Measurements from ENCODE around the gene AKAP6. TPM values are rescaled to one million over a fixed set of nuclear protein-coding genes. Genes with fewer than 3 reads are reported as not detected.

Gene AKAP6
- polyA plus RNA-seq, 3 donors from 2014 or later: not detected

DNA sequence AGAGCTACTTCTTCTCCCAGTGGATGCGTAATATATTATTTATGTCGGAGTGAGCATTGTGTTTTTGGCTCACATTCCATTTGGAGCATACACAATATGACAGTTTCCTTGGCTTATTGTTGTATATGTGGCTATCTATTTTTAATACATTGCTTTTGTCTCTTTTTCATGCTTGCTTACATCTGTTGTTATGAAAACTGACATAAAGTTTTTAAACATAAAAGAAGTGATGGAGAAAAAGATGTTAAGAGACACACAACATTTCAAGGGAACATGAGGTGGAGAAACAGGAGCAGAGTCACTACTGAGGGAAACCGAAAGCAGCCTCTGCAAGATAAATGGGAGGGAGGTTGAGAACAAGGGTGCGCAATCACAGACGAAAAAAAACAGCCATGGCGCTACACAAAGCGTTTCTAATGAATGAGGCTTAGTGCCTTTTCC lies 381.2 kb downstream of the AKAP6 start:
- no peak for DNase-seq
- Mint-ChIP-seq H3K4me1 (no peaks in the 10 kb centered on the region), H3K9me3 (peaks cover 1 to 15% (median 3%) of the 10 kb centered on the region in 6 donors)

DNA sequence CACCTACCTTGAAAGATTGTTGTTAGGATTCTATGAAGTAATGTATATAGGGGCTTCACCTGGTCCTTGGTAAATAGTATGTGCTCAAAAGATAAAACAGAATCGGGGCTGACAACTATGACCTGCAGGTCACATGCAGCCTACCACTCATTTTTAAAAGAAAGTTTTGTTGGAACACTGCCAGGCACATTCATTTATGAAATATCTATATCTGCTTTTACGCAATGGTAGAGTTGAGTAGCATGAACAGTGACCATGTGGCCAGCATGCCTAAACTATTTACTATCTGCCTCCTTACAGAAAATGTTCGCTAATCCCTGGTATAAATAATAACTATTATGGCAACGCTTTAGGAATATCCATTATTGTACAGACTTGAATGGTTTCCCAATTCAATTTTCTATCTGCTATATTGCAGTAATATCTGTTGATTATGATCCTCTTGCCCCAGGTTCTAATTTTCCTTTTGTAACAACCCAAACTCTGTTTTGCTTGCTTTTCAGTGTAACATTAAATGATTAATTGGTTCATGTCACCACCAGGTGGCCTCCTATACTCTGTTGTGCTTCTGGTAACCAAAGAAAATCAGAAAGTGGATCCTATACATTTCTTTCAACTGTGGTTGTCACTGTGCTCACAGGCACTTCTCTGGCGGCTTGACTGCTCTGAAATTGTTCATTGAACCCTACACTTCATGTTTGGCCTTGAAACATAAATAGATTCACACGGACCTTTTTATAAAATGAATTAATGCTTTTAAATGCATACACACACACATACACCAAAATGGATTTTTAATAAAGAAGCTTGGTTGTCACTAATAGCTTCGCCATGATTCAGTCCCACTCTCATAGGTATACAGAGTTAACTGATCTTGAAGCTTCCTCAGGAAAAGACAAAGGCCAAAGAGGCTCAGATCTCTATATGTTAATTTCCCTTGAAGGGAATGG lies 381.9 kb downstream of the AKAP6 start:
- Mint-ChIP-seq H3K9me3 (peaks cover 2 to 15% (median 3%) of the 10 kb centered on the region in 6 donors), H3K36me3 (no peaks in the 10 kb centered on the region), H3K4me3 (no peak overlapping the region), H3K27ac (no peak overlapping the region), H3K4me1 (no peaks in the 10 kb centered on the region), H3K27me3 (ENCODE audit: low read depth in 3 of 3) (no peaks in the 10 kb centered on the region)
- DNase-seq: no peak

More for the DNA sequence above, 381.2 kb downstream of the AKAP6 start:
- Mint-ChIP-seq H3K27me3 (ENCODE audit: low read depth in 3 of 3) (no peaks in the 10 kb centered on the region), H3K4me3 (no peak overlapping the region), H3K36me3 (no peaks in the 10 kb centered on the region), H3K27ac (no peak overlapping the region)

DNA sequence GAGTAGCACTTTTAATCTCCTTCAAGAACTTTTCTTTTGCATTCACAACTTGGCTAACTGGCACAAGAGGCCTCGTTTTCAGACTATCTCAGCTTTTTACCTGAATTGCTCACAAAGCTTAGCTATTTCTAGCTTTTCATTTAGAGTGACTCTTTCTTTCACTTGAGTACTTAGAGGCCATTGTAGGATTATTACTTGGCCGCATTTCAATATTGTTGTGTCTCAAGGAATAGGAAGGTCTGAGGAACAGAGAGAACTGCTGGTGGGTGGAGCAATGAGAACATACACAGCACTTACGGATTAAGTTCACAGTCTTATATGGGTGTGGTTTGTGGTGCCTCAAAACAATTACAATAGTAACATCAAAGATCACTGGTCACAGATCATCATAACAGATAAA lies 384.8 kb downstream of the AKAP6 start:
- Mint-ChIP-seq H3K27ac (no peak overlapping the region), H3K36me3 (no peaks in the 10 kb centered on the region), H3K27me3 (ENCODE audit: low read depth in 3 of 3) (no peaks in the 10 kb centered on the region), H3K4me1 (no peaks in the 10 kb centered on the region), H3K9me3 (peaks cover 0 to 17% (median 3%) of the 10 kb centered on the region in 6 donors), H3K4me3 (no peak overlapping the region)
- no peak for DNase-seq

DNA sequence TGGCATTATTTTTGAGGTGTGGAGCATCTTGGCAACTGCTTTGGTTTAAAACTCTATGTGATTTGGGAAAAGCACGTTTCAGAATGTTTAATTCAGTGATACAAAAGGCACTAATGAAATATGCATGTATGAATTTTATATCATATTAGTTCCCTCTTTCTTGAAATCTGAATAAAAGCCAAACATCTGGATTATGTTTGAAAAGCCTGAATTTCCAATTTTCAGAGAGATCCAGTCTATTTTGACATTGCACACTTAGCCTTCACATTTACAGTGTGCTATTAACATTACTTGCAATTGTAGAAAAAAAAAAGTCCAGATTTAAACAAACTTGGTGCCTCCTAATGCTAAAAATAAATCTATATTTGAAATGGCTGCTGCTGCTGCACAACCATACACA lies 390.5 kb downstream of the AKAP6 start:
- Mint-ChIP-seq H3K4me3 (no peak overlapping the region), H3K27ac (no peak overlapping the region), H3K27me3 (ENCODE audit: low read depth in 3 of 3) (no peaks in the 10 kb centered on the region), H3K9me3 (peaks cover 7 to 26% (median 12%) of the 10 kb centered on the region in 6 donors), H3K36me3 (no peaks in the 10 kb centered on the region), H3K4me1 (no peaks in the 10 kb centered on the region)
- no peak for DNase-seq

DNA sequence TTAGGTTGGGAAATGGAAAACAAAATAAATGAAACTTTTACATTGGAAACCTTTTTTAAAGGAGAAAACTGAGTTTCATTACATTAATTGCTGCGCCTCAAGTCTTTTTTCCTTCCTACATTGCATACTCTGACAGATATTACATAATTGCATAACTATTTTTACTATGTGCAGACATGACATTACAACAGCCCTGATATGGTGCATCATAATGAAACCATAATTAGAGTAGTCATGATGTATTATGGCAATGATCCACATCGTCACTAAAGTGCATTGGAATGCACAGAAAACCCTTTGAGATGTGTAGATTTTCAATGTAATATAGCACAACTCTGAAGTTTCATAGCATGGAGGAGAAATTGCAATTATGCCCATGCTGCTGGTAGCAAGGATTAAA lies 391.8 kb downstream of the AKAP6 start:
- Mint-ChIP-seq H3K4me3 (no peak overlapping the region), H3K9me3 (peaks cover 7 to 33% (median 14%) of the 10 kb centered on the region in 6 donors), H3K36me3 (no peaks in the 10 kb centered on the region), H3K27ac (no peak overlapping the region), H3K4me1 (no peaks in the 10 kb centered on the region), H3K27me3 (ENCODE audit: low read depth in 3 of 3) (peaks cover 0 to 2% (median 0%) of the 10 kb centered on the region in 3 donors)
- no peak for DNase-seq

DNA sequence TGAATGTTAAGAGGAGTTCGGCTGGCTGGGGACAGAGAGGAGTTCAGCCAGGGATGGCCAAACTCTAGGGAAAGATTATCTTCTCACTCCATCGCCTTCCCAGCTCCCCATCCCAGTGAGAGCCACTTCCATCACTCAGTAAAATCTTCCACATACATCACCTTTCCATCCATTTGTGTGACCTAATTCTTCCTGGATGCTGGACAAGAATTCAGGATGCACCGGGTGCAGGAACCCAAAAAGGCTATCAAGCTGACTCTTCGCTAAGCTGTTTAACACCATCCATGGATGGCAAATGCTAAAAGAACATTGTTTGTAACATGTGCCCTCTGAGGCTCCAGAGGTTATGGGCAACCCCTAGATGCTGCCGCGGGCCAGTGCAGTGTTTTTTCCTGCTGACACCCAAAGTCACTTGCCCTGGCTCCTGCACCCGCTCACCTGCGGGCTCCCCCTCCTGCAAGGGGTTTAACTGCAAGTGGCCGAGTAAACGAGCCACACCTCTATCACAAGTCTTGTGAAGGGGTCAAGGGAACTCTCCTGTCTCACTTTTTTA lies 393.6 kb downstream of the AKAP6 start:
- Mint-ChIP-seq H3K36me3 (no peaks in the 10 kb centered on the region), H3K9me3 (peaks cover 7 to 27% (median 14%) of the 10 kb centered on the region in 6 donors), H3K27me3 (ENCODE audit: low read depth in 3 of 3) (peaks cover 0 to 2% (median 0%) of the 10 kb centered on the region in 3 donors), H3K4me1 (no peaks in the 10 kb centered on the region), H3K4me3 (no peak overlapping the region), H3K27ac (no peak overlapping the region)
- no peak for DNase-seq

DNA sequence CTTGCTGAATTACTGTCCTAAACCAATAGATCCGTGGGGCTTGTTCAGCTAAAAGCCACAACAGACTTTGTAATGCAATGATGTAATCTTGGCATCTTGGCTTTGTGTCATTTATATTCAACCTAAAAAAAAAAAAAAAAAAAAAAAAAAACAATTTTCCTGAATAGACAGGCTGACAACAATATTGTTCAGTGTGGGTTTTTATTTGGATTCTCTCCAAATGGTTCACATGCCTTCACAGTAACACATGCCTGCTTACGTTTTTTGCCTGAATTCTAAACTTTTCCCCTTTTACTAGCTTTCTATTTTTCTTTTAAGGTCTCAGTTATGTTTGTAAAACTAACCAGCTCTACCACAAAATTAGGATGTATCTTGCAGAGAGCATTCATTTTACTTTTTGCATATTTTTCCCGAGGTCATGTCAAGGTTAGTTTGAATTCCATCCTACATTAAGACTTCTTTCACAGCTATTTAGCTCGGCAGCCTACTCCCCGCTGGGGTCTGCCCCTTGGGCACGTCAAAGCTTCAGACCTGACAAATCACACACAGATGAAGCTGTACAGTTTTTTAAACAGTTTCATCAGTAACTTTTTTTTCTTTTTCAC lies 395.9 kb downstream of the AKAP6 start:
- DNase-seq: no peak
- Mint-ChIP-seq H3K27ac (no peak overlapping the region), H3K36me3 (no peaks in the 10 kb centered on the region), H3K27me3 (ENCODE audit: low read depth in 3 of 3) (peaks cover 0 to 2% (median 0%) of the 10 kb centered on the region in 3 donors), H3K4me1 (no peaks in the 10 kb centered on the region), H3K9me3 (peaks cover 9 to 25% (median 17%) of the 10 kb centered on the region in 6 donors), H3K4me3 (no peak overlapping the region)

DNA sequence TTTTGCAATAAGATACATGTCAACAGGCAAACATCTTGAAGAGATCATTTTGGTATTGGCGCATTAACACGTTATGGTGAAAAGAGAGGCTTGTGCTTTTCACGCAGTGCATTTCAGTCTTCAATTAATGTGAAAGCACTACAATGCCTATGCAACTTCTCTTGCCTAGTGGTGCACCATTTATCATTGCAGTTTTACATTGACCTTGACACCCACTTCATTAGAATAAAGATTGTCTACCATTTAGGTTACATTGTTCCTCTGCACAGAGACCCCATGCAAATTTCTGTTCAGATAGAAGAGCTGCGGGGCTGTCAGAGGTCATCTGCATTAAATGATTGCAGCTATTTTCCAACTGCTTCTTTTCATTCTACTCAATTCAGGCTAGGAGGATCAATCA lies 397.4 kb downstream of the AKAP6 start:
- no peaks in the 10 kb centered on the region for H3K4me1 Mint-ChIP-seq
- DNase-seq: no peak
- H3K27me3 Mint-ChIP-seq (ENCODE audit: low read depth in 3 of 3): peaks cover 0 to 4% (median 0%) of the 10 kb centered on the region in 3 donors
- H3K4me3 Mint-ChIP-seq: no peak overlapping the region
- no peaks in the 10 kb centered on the region for H3K36me3 Mint-ChIP-seq
- H3K27ac Mint-ChIP-seq: no peak overlapping the region
- peaks cover 9 to 24% (median 18%) of the 10 kb centered on the region in 6 donors for H3K9me3 Mint-ChIP-seq

DNA sequence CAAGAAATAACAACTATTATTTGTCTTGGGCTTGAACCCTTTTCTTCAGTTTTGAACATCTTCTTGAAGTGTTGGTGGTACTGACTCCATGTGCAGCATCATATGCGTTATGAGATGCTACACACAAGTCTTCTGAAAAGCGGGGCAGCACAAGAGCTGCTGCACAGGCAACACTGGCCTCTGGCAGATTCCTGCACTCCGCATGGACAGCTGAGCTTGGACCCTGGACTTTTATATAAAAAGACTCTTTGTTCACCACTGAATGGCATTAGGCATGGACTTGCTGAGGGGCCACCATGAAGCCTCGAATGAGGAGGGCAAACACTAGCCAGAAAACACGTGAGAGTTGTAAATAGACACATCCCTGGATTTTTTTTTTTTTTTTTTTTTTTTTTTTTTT lies 398.7 kb downstream of the AKAP6 start:
- no peak for DNase-seq
- no peak overlapping the region for H3K27ac Mint-ChIP-seq
- H3K4me1 Mint-ChIP-seq: no peaks in the 10 kb centered on the region
- H3K27me3 Mint-ChIP-seq (ENCODE audit: low read depth in 3 of 3): peaks cover 0 to 4% (median 0%) of the 10 kb centered on the region in 3 donors
- no peaks in the 10 kb centered on the region for H3K36me3 Mint-ChIP-seq
- peaks cover 3 to 27% (median 10%) of the 10 kb centered on the region in 6 donors for H3K9me3 Mint-ChIP-seq
- no peak overlapping the region for H3K4me3 Mint-ChIP-seq

DNA sequence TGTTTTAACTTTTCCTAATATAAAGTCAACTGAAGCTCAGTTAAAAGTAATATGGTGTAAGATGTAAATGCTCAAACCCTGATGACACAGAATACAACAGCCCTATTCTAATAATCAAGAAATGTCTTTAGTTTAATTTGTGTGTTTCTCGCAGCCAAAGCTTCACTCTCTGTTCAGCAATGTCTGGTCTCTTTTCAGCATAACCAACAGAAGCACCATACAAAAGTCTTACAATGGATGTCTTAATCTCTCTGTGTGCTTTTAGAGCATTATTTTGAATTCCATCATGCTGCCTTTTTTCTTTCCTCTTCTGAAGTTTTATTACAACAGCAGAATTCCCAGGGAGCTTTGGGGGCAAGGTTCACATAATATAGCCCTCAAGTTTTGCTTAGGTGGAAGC lies 399.4 kb downstream of the AKAP6 start:
- Mint-ChIP-seq H3K9me3 (peaks cover 3 to 24% (median 9%) of the 10 kb centered on the region in 6 donors), H3K4me1 (no peaks in the 10 kb centered on the region)
- DNase-seq: no peak

DNA sequence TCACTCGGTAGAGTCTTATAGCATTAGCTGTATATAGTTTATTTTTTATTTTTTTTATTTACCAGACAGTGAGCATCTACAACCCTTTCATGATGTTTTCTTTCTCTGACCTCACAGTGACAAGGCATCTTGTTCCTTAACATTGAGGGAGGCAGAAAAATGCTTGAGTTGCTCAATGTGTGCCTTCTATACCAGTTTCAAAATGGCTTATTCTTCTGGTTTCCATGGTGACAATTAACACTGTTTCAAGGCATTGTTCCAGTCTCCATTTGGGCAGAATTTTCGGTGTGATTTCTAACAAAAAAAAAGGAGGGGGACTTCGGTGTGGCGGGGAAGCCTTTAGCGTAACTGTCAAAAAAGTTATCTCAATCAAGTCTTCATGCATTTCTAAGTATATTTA lies 399.9 kb downstream of the AKAP6 start:
- H3K36me3 Mint-ChIP-seq: no peaks in the 10 kb centered on the region
- no peak for DNase-seq
- no peaks in the 10 kb centered on the region for H3K4me1 Mint-ChIP-seq
- H3K4me3 Mint-ChIP-seq: no peak overlapping the region
- H3K27ac Mint-ChIP-seq: no peak overlapping the region
- peaks cover 0 to 4% (median 0%) of the 10 kb centered on the region in 3 donors for H3K27me3 Mint-ChIP-seq (ENCODE audit: low read depth in 3 of 3)
- peaks cover 2 to 24% (median 8%) of the 10 kb centered on the region in 6 donors for H3K9me3 Mint-ChIP-seq

More for the DNA sequence above, 399.4 kb downstream of the AKAP6 start:
- H3K36me3 Mint-ChIP-seq: no peaks in the 10 kb centered on the region
- no peak overlapping the region for H3K27ac Mint-ChIP-seq
- H3K27me3 Mint-ChIP-seq (ENCODE audit: low read depth in 3 of 3): peaks cover 0 to 4% (median 0%) of the 10 kb centered on the region in 3 donors
- H3K4me3 Mint-ChIP-seq: no peak overlapping the region

DNA sequence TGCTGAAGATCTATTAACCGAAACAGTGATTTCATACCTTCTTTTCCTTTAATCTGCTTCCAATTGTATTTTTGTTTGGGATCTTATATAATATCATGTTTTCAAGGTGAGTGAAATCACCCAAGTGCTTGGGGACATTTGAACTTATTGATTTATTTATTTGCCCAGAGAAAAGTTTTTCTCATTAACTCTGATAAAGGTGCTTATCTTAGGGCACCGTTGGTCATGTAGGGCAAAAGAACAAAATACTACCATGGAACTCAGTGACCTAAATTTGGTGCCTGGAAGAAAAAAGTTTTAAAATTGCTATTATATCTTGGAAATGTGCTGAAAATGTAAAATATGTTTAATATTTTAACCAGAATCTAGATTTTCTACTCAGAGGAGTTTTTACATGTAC lies 402.2 kb downstream of the AKAP6 start:
- DNase-seq: no peak
- H3K27ac Mint-ChIP-seq: no peak overlapping the region
- H3K4me1 Mint-ChIP-seq: no peaks in the 10 kb centered on the region
- H3K36me3 Mint-ChIP-seq: no peaks in the 10 kb centered on the region
- H3K27me3 Mint-ChIP-seq (ENCODE audit: low read depth in 3 of 3): peaks cover 0 to 7% (median 0%) of the 10 kb centered on the region in 3 donors
- H3K9me3 Mint-ChIP-seq: peaks cover 0 to 28% (median 13%) of the 10 kb centered on the region in 6 donors
- no peak overlapping the region for H3K4me3 Mint-ChIP-seq

DNA sequence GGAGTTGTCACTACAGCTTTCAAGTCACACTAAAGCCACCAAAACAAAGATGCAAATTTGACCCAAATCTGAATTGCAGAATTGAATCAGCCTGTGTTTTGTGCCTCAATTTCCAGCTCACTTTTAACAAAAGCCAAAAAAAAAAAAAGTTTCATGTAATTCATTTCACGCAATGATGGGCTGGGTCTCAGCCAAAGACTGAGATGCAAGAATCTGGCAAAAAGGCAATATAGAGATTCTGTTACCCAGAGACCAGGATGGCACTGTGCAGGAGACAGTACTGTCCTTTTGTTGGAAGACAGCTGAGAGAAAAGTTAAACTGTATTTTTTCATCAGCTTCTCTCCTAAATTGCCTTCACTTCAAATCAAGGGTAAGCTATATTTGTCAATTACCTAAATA lies 403.9 kb downstream of the AKAP6 start:
- H3K27ac Mint-ChIP-seq: no peak overlapping the region
- H3K36me3 Mint-ChIP-seq: no peaks in the 10 kb centered on the region
- no peak overlapping the region for H3K4me3 Mint-ChIP-seq
- DNase-seq: no peak
- H3K4me1 Mint-ChIP-seq: no peaks in the 10 kb centered on the region
- H3K9me3 Mint-ChIP-seq: peaks cover 4 to 30% (median 14%) of the 10 kb centered on the region in 6 donors
- peaks cover 0 to 7% (median 0%) of the 10 kb centered on the region in 3 donors for H3K27me3 Mint-ChIP-seq (ENCODE audit: low read depth in 3 of 3)

DNA sequence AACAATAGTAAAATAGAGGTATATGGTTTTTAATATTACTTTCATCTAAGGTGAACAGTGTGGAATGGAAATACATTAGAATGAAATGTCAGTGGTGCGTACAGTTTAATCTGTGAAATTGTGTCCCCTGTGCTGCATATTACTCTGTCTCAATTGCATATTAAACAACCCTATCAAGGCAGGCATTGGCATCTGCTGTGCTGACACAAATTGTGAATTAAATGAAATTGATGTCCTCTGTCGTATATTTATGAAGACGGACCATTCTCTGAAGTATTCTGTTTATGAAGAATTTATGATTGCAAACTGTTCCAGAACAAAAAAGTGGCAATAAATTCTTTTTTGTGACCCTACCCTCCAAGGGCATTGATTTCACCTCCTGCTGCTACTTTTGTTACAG lies 405.2 kb downstream of the AKAP6 start:
- no peaks in the 10 kb centered on the region for H3K36me3 Mint-ChIP-seq
- no peak overlapping the region for H3K4me3 Mint-ChIP-seq
- no peak overlapping the region for H3K27ac Mint-ChIP-seq
- peaks cover 4 to 22% (median 13%) of the 10 kb centered on the region in 6 donors for H3K9me3 Mint-ChIP-seq
- peaks cover 0 to 7% (median 0%) of the 10 kb centered on the region in 3 donors for H3K27me3 Mint-ChIP-seq (ENCODE audit: low read depth in 3 of 3)
- H3K4me1 Mint-ChIP-seq: no peaks in the 10 kb centered on the region
- DNase-seq: no peak

Measured in immature natural killer cell (primary cell).